ENCODE data around the gene IMPDH2.

Gene IMPDH2

GRCh38 chr3:49005303-49005680, 23.9 kb downstream of the IMPDH2 start:
- no peak for TF ChIP-seq REST (IDR thresholded peaks at IDR 0.05; ENCODE audit: insufficient replicate concordance, low read depth)
- no peak for TF ChIP-seq GABPA (IDR thresholded peaks at IDR 0.05; ENCODE audit: low read depth)
- no peak for TF ChIP-seq SPI1 (IDR thresholded peaks at IDR 0.05; ENCODE audit: borderline replicate concordance, low read depth)
- TF ChIP-seq POLR2AphosphoS5 (IDR thresholded peaks at IDR 0.05; ENCODE audit: low read depth), result no peak
- TF ChIP-seq CTCF (IDR thresholded peaks at IDR 0.05; ENCODE audit: insufficient read depth, low read length), result no peak
- no peak for DNase-seq (ENCODE audit: low read depth in 1 of 2, low spot score in 1 of 2)
- Histone ChIP-seq H3K4me3 (replicated peaks; ENCODE audit: insufficient read depth, low read length) (no peak overlapping the region), H3K27ac (replicated peaks) (no peak overlapping the region), H3K27me3 (ENCODE audit: insufficient read depth, poor library complexity, severe bottlenecking) (no peaks in the 10 kb centered on the region)

GRCh38 chr3:49004352-49005302, 24.6 kb downstream of the IMPDH2 start:
- H3K27me3 ChIP-seq (ENCODE audit: insufficient read depth, poor library complexity, severe bottlenecking), result no peaks in the 10 kb centered on the region
- TF ChIP-seq POLR2AphosphoS5 (IDR thresholded peaks at IDR 0.05; ENCODE audit: low read depth), result no peak
- TF ChIP-seq SPI1 (IDR thresholded peaks at IDR 0.05; ENCODE audit: borderline replicate concordance, low read depth), result no peak
- TF ChIP-seq REST (IDR thresholded peaks at IDR 0.05; ENCODE audit: insufficient replicate concordance, low read depth), result no peak
- no peak for TF ChIP-seq GABPA (IDR thresholded peaks at IDR 0.05; ENCODE audit: low read depth)
- no peak for TF ChIP-seq CTCF (IDR thresholded peaks at IDR 0.05; ENCODE audit: insufficient read depth, low read length)
- no peak overlapping the region for H3K27ac ChIP-seq (replicated peaks)
- H3K4me3 ChIP-seq (replicated peaks; ENCODE audit: insufficient read depth, low read length), result no peak overlapping the region
- DNase-seq (ENCODE audit: low read depth in 1 of 2, low spot score in 1 of 2), result no peak

- Histone ChIP-seq H3K27ac (replicated peaks) (no peak overlapping the region), H3K4me3 (replicated peaks; ENCODE audit: insufficient read depth, low read length) (no peak overlapping the region), H3K27me3 (ENCODE audit: insufficient read depth, poor library complexity, severe bottlenecking) (no peaks in the 10 kb centered on the region)
- DNase-seq (ENCODE audit: low read depth in 1 of 2, low spot score in 1 of 2), result no peak
- TF ChIP-seq POLR2AphosphoS5 (IDR thresholded peaks at IDR 0.05; ENCODE audit: low read depth) (no peak), GABPA (IDR thresholded peaks at IDR 0.05; ENCODE audit: low read depth) (no peak), SPI1 (IDR thresholded peaks at IDR 0.05; ENCODE audit: borderline replicate concordance, low read depth) (no peak), CTCF (IDR thresholded peaks at IDR 0.05; ENCODE audit: insufficient read depth, low read length) (no peak), REST (IDR thresholded peaks at IDR 0.05; ENCODE audit: insufficient replicate concordance, low read depth) (no peak)
Observed at GRCh38 chr3:49001155-49001554, 28.0 kb downstream of the IMPDH2 start.

Measured in HL-60 (cell line).